Dedifferentiated amniotic fluid mesenchymal stem cell (primary cell): ENCODE results near the gene PRSS56.

ENCODE experiments used
- DNase-seq: peaks from one replicate; pipeline ENCODE4 v3.0.0-alpha.2; 2016; ENCODE audit errors: extremely low spot score

PRSS56 gene

GRCh38 chr2:232502511-232502910 lies 17.7 kb upstream of the PRSS56 start:
- DNase-seq = no peak

DNA sequence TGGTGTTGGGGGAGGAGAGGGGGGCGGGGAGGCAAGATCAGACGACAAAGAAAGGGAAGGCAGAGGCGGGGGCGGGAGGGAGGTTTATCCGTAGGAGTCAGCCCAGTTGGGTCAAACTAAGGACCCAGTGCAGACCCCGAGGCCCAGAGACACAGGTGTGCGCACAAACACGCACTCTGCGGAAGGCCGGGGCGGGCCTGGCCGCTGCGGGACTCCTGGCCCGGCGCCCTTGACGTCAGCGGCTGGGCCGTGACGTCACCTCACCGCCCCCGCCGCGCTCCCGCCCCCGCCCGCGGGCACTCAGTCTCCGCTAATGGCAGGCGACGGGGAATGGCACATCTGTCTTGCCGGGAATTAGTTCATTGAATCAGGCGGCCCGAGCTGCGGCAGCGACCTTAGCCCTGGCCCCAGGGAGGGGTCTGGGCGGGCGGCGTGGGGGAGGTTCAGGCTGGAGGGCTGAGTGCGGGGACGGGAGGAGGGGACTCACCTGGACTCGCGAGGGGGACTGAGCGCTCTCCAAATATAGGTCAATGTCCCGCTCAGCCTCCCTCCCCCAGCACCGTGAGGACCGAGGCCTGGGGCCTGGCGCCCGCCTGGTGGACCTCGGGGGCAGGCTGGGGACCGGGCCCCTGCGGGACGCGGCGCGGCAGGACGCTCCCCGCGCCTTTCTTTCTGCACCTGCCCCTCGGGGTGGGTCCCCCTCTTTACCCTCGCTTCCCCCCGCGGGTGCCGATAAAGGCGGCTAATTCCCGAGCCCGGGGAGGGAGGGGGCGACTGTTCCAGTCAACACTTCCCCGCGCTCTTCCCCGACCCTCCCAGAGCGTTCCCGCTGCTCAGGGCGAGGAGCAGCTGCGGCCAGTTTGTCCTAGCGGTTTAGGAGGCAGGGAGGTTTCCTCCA lies 17.0 kb upstream of the PRSS56 start:
- DNase-seq = no peak

DNA sequence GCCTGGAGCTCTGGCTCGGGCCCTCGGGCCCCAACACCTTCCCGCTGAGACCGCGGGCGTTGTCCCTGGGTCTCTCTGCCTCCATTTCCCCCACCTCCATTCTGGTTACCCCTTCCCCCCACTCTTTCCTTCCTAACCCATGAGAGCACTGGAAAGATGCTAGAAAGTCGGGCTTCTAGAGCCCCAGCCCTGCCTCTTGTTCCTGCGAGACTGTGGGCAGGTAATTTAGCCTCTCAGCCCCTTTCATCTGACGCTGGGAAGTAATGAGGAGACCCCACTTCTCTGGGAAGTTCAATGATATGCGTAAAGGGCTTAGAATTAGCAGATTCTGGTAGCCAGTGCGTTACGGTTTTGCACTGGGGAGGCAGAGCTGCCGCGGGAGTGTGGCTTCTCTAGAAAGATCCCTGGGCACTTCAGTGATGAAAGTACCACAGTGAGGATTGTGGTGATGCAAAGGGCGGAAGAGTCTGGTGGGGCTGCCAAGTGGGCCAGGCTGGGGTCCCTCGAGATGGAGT lies 16.3 kb upstream of the PRSS56 start:
- no peak for DNase-seq

GRCh38 chr2:232504438-232504837 lies 15.8 kb upstream of the PRSS56 start:
- no peak for DNase-seq

DNA sequence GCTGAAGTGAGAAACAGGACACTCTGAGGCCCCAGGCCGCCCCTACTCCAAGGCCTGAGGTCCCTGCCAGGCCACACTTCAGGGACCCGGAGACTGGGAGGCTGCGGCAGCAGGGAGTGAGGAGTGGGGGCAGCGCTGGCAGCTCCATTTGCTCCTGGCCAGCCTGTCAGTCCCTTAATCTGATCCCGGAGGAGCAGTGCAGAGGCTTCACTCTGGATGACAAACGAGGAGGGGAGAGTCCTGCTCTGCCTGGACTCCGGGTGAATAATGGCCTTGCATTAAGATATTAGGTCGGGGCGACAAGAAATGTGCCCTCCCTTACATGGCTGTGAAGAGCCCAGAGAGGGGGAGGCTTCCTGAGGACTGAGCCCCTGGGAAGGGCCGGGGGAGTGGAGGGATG lies 14.3 kb upstream of the PRSS56 start:
- DNase-seq = no peak

DNA sequence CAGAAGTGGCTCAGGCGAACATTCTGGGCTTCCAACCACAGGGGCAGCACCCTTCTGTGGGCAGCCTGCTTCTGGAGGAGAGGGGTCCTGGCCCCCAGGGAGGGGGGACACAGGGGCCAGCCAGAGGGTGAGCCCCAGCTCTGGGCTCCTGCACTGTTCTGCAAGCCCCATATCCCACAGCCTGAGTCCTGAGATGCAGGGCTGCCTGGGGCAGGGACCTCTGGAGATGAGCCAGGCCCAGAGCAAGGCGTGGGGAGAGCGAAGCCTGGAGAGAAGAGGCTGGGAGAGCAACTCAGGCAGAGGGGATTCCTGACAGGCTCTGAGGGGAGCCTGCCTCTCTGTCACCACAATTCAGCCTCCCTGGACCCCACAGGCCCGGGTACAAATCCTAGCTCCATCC lies 13.5 kb upstream of the PRSS56 start:
- no peak for DNase-seq

- DNase-seq = no peak
These were observed 11.9 kb upstream of the PRSS56 start for GRCh38 chr2:232508251-232508650.

DNA sequence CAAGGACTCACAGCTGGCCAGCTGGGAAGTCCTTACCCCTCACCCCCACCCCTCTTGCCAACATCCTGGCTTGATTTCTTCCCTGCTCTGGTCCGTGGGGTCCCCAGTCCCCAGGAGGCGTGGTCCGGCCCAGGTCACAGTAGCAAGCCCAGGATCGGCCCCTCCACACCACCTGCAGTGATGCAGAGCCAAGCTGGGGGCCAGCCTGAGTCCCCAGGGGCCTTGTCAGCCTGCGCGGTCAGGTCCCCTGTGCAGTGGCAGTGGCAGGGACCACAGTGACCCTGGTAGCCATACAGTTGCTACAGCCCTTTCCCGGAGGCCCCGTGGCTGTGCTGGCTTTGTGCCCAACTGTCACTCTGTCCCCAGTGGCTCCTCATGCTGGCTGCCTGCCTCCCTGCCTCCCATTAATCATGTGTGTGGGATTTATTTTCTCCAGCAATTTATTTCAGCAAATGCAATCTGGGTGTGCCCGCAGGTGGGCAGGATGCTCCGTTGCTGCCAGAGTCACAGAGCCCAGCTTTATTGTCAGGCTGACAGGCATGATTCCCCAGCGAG lies 8.8 kb upstream of the PRSS56 start:
- no peak for DNase-seq

DNA sequence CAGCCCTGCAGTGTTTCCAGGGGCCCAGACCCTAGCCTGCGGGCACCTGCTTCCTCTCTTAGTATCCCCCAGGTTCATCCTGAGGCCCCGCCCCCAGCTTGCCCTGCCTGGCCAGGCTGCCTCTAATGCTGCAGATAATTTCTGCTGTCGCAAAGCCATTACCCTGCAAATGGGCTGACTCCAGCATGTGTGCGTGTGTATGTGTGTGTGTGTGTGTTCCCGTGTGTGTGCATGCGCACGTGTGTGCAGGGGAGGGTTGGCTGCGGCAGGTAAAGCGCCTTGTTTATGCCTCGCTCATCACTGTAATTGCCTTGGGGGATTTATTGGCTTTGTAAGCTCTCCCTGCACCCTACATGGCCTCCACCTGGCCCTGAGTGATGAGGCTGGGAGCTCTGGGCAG lies 7.6 kb upstream of the PRSS56 start:
- no peak for DNase-seq

DNA sequence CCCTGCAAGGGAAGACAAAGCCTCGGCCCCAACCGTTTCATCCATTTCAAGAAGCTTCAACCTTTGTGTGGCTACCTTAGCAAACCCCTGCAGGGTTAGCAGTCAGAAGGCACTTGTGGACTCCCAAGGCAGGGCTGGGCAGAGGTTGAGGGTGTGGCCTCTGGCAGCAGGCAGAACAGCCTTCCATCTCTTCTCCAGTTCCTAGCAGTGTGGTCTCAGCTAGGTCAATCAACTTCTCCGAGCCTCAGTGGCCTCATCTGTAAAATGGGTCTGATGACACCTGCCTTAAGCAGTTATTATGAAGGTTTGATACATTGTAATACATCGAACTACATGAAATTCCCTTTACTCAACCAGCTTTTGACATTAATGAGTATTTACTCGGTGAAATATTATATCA lies 6.8 kb upstream of the PRSS56 start:
- DNase-seq = no peak

DNA sequence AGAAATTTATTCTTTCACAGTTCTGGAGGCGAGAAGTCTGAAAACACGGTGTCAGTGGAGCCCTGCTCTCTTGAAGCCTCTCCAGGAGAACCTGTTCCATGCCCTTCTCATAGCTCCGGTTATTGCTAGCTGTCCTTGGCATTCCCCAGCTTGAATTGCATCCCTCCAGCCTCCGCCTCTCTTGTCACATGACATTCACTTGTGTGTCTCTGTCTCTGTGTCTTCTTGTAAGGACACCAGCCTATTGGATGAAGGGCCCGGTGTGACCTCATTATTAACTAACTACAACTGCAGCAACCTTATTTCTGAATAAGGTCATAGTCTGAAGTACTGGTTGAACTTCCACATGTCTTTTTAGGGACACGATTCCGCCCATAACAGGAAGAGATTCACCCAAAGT lies 4.5 kb upstream of the PRSS56 start:
- DNase-seq = no peak

- no peak for DNase-seq
These were observed 3.6 kb upstream of the PRSS56 start for GRCh38 chr2:232516551-232516950.

GRCh38 chr2:232518844-232519243 lies 1.3 kb upstream of the PRSS56 start:
- no peak for DNase-seq

DNA sequence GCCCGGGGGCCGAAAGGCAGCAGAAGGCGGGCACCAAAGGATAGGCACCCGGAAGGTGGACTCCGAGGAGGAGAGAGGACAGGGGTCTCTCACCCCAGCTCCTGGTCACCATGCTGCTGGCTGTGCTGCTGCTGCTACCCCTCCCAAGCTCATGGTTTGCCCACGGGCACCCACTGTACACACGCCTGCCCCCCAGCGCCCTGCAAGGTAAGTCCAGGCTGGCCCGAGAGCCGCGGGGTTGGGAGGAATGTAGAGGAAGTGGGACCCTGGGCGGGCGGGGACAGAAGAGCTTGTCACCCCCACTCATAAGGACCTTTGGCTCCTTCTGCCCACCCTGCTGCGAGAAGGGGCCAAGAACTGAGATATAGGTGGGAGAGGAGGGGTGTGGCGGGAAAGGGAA lies 301 bp downstream of the PRSS56 start:
- DNase-seq = no peak

- DNase-seq = no peak
These were observed 910 bp downstream of the PRSS56 start for GRCh38 chr2:232521098-232521497.

DNA sequence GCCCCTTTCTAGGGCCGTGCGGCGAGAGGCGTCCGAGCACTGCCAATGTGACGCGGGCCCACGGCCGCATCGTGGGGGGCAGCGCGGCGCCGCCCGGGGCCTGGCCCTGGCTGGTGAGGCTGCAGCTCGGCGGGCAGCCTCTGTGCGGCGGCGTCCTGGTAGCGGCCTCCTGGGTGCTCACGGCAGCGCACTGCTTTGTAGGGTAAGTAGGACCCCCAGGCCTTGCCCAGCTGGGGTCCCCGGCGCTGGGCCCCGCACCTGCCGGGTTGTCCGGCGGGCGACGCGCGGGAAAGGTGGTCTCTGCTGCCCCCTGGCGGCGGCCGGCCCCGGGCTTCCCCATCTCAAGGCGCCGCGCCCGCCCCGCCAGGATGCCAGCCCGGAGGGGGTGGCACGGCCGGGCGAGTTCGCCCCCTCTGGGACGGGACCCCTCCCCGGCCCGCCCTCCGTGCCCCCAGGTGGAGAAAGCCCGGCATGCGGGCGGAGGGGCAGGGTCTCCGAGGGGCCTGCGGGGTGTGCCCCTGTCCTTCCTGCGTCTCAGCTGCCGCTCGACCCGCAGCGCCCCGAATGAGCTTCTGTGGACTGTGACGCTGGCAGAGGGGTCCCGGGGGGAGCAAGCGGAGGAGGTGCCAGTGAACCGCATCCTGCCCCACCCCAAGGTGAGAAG lies 1.9 kb downstream of the PRSS56 start:
- no peak for DNase-seq

DNA sequence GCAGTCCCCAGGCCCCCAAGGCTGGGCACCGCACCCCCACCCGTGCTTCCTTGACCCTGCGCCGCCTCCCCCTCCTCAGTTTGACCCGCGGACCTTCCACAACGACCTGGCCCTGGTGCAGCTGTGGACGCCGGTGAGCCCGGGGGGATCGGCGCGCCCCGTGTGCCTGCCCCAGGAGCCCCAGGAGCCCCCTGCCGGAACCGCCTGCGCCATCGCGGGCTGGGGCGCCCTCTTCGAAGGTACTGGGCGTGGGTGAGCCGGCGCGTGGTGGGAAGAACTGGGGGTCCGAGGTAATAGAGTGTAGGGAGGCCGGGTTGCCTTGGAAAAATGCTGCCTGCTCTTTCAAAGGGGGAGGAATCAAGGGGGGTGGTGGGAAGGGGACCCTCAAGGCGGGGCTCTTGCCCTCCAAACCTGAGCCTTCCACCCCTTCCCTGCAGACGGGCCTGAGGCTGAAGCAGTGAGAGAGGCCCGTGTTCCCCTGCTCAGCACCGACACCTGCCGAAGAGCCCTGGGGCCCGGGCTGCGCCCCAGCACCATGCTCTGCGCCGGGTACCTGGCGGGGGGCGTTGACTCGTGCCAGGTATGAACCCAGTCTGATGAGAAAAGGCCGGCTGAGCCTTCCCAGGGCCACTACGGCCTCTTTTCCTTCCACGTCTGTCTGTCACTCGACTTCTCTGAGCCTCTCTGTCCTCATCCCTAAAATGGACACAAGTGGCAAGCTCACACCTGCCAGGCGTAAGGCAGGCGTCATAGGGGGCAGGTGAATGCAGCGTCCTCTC lies 2.6 kb downstream of the PRSS56 start:
- no peak for DNase-seq

GRCh38 chr2:232523402-232523681 lies 3.2 kb downstream of the PRSS56 start:
- DNase-seq = no peak

- DNase-seq = no peak
These were observed 3.8 kb downstream of the PRSS56 start for GRCh38 chr2:232523682-232524597.

- no peak for DNase-seq
These were observed 4.6 kb downstream of the PRSS56 start for GRCh38 chr2:232524771-232525170.

DNA sequence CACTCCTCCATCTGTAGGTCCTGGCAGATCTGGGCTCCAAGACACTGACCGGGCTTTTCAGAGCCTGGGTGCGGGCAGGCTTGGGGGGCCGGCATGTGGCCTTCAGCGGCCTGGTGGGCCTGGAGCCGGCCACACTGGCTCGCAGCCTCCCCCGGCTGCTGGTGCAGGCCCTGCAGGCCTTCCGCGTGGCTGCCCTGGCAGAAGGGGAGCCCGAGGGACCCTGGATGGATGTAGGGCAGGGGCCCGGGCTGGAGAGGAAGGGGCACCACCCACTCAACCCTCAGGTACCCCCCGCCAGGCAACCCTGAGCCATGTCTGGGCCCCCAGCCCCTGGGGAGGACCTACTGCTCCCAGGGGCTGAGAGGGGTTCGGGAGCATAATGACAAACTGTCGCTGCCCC lies 5.0 kb downstream of the PRSS56 start:
- DNase-seq = no peak
